HK-2 (cell line): ENCODE measurements around the gene IMMP2L.

ENCODE experiments used
- DNase-seq: peaks from one replicate; pipeline ENCODE4 v3.0.0-alpha.2; 2018; ENCODE audit not compliant: unreplicated experiment

IMMP2L gene

DNA sequence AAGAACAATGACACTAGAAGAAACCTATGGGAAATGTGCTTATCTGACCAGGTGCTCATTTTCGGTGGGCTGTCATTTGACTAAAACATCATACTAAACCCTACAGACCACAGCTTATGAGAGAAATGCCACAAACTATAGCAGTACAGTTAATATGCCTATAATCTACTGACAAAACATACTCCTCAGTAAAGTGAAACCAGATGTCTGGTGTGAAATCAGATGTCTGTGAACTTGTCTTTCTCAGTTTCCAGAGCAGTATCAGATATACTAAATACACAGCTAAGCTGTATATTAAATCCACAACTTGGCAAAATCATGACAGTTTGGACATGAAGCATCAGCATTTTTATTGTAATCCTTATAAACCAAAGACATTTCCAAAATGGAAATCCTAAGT, 3.3 kb downstream of the IMMP2L start:
- no peak for DNase-seq

DNA sequence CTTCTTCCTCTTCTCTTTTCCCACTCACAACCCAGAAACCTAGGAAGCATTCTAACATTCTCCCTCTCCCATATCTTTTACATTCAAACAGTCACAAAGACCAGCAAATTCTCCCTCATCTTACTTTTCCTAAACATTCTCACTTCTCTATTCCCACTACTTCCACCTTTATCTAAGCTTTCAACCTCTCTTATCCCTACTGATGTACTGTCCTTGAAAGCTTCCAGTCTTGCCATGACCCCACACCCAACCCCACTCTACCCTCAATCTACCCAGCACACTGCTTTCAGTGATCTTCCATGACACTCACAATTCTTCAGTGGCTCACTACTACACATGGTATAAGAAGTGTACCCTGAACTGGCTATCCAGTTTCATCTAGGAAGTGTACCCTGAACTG, 5.3 kb downstream of the IMMP2L start:
- no peak for DNase-seq

DNA sequence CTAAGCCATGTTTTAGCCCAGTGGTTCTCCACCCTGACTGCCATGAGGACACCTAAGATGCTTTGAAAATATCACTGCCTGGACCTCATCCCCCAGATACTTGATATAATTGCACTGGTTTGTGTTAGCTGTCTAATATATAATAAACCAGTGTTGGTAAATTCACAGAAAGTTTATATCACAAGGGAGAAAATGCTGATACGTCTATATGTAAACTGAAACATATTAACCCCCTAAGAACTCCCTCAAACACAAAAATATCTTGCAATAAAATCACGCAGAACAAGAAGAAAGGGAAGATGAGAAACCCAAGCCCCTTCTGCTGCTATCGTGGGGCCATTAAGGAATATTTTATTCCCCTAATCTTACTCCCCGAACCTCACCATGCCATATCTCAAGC, 8.2 kb downstream of the IMMP2L start:
- DNase-seq: no peak

DNA sequence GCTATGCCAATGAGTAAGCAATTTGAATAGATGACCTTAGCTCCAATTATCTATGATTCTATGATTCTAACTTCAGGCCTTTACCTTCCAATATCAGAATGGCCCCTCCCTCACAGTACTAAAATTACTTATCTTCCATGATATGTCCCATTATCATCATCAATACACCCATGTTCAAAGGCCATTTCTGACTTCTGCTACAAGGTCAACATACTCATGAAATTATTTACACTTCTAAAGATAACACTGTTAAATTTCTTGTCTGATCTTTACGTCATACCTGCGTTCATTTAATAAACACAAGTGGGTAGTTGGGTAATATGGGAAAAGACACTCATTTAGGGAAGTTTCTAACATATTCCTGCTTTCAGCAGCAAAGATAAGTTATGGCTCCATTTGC, 21.2 kb downstream of the IMMP2L start:
- DNase-seq: no peak

DNA sequence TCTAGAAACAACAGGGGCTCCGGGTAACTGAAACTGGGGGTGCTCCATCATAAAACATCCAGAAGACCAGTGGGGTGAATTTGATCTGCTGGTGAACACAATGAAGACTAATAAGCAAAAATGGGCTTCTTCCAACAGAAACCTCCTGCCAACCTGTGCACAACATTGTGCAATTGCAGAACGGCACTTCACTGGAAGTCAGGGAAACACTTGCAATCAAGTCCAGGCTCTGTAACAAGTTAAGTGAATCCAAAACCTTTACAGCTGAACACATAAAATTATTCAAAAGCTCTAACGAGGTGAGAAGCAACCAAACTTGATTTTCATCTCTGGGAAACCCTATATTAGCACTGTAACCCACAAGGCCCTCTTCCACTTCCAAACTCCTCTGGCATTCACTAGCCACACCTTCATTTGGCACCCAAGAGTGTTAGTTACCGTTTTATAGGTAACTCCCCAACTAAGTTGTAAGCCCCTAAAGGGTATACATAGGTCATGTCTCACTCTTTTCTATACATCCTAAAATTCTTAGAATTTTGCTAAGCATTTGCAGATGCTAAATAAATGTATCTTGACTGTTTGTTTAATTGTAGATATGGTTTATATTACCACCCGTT, 22.0 kb downstream of the IMMP2L start:
- no peak for DNase-seq

DNA sequence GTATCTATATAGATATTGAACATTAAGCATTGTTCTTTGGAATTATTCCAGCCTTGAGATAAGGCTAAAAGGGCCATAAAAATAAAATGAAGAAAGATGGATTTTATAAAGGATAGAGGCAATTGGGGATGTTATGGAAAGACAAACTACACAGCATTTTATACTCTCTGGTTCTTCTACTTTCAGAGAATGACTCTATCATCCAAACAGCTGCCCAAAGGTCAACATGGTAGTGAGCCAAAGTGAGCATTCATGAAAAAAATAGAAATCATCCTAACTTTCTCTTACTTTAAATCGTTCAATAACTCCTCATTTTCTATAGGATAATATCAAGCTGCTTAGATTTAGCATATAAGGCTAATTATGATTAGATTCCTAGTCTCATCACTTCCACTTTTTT, 25.2 kb downstream of the IMMP2L start:
- no peak for DNase-seq

DNA sequence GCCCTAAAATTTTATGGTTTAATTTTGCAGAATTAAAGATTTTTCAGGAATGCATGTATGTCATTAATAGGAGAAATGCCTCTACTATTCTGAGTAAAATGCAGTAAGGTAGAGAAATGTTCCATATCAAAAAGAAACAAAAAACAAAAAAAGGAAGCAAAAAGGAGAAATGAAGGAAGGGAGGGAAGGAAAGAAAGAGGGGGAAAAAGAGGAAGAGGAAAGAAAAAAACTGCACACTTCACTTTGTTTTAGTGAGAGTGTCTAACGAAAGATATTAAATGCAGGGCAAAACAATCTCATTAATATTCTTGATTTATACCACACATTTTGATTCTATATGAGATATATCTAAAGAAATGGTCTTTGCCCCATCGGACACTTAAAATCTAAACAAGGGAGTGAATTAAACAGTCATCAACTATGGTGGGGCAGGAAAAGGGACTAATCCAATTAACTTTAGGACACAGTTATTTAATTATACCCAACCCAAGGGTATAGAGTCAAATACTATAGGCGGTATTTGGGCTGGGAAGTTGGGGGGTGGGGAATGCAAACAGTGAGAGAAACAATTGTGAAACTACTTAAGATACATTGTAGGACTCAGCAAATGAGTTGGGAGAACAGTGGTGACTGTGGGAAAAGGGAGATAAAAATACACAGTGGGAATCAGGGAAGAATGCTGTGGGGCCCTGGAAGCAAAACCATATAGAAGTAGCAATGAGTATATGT, 27.0 kb downstream of the IMMP2L start:
- DNase-seq: no peak

DNA sequence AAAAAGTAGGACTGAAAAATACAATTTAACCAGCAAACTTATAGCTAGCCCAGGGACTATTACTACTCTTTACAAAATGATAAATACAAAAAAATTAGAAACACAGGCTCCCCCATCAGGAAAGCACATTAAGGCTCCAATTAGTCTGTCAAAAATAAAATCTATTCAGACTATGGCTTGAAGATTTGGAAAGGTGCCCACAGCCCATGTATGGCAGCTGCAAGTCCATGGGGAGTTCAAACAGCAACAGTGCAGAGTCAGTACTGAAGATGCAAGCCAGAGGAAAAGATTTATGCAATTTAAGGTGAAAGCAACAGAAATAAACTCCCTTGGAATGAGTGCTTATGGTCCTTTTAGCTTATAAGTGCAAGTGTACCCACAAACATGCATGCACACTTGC, 29.7 kb downstream of the IMMP2L start:
- no peak for DNase-seq

DNA sequence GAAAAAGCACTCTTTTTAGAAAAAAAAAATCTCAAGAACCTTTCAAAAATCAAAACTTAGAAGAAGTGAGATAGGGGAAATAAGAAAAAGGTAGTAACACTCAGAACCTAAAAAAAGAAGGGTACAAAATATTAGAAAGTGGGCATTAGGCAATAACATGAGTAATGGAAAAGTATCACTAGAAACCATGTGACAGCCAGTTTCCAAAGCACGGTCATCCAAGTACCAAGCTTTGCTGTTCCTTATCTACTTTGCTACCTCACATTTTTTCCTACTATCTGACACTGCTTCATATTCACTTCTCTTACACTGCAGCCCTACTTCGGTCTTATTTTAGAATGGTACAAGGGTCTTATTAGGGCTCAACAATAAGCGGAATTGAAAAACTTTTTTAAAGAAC, 30.3 kb downstream of the IMMP2L start:
- DNase-seq: no peak

DNA sequence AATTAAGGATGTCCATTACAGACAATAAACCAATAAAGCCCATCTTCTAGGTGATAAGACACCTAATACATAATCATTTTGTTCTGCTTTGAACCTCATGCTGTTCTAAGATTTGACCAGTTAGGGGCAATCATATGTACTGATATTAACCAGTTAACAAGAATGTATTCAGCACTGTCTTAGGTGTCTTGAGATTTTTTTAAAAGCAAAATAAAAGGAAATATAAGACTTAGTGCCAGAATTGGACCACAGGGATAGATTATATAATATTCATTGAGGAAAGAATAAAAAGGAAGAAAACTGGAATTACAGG, 32.0 kb downstream of the IMMP2L start:
- DNase-seq: no peak

DNA sequence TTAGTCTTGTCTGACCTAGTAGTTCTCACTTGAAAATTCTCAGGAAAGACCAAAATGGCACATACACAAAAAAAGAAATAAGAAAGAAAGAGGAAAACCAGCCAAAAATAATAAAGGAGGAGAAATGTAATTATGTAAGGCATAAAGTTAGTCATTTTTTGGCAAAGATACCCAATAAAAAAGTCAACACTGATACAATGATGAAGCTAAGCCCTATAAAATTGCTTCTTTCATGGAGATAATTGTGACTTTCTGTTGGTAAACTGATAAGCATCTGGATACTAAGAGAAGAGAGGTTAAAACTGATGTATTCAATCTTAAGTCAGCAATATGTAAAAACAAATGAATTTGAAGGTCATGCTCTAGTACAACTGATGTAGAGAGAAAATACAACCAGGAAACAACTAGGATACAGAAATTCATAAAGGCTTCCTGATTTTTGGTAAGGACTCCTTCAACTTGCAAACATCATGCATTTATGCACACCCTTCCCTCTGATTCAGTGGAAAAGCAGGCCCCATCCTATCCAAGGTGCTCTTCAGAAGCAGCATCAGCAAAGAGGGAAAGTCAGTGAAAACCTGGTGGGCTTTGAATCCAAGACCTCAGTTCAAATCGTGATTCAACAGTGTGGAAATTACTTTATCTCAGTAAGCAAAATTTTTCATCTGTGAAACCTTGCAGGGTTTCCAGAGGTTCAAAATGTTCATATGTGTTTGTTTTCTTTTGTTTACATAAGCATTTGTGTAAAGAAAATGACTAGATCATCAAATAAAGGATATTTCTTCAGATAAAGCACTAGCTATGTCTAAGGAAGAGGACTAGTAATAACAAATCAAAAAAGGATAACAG, 32.6 kb downstream of the IMMP2L start:
- DNase-seq: no peak

DNA sequence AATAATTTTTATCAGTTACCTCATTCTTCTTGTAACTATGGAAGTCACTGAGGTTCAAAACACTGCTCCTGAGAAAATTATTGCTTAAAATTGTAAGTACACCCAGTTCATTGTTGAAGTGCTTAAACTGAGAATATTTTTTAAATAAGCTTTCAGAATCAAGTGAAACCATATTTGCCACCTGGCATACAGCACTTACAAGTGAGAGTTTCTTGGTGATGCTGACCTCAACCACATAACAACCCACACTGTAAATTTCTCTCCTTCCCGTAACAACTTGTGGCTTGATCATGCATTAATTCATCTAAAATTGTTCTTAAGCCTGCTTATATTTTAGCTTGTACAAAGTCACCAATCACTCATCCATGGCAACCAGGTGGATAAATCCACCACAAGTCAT, 34.0 kb downstream of the IMMP2L start:
- DNase-seq: no peak

DNA sequence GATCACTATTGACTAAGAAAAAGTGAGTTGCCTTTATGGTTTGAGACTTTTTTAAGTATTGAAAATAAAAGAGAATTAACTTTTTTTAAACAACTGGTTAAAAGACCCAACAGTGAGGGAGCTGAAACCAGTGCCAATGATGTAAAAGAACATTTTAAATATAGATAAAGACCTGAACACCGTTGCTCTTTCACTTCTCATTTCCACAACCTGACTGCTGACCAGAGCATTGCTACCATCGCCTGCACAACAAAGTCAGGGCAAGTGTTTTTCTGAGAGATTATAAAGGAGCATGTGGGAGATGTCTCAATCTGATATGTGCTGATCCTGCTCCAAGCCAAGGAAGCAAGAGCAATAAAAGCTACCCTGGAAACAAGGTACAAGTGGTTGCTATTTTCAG, 34.7 kb downstream of the IMMP2L start:
- DNase-seq: no peak

DNA sequence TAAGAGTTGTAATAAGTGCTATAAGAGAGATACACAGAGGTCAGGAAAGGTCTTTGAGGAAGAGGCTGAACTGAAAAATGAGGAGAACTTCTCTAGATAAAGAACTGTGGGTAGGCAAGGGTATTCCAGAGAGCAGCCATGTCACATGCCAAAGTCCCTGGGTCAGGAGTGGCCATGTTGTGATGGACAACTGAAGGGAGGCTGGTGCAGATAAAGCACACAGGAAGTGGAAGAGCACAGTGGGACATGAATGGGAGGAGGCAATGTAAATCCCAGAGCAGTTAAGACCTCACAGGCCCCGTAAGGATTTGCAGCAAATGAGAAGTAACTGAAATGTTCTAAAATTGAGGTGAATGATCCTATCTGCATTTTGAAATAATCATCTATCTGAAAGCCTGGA, 37.2 kb downstream of the IMMP2L start:
- no peak for DNase-seq

DNA sequence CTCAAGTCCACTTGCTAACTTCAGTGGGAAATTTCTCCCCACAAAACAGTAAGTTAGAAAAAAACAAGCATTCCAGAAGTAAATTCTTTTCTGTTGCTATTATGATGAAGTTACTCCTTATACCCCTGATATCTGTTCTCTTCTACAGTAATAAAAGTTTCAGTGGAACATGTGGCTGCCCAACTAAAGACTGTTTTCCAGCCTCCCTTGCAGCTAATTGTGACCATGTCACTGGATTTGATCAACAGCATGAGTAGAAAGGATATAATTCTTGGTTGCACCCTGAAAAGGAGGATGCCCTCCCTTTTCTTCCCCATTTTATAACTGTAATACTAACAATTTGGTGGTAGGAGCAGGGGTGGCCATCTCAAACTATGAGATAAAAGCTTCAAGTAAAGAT, 40.6 kb downstream of the IMMP2L start:
- no peak for DNase-seq

DNA sequence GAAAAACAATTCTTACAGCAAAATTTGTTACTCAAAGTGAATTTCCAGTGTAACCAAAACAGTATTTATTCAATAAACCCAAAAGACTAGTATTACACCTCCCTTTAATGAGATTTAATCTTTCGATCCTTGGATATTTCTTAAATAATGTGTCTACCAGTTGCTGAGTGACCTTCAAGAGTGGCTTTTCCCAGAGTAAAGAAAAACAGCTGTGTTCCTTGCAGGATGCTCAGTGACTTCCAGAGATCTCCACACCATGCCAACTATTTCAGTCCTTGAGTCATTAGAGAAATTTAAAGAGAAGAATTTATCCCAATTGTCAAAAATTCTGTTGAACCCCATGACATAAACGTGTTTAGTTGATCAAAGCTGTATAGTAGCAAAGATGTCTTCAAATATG, 44.0 kb downstream of the IMMP2L start:
- no peak for DNase-seq

DNA sequence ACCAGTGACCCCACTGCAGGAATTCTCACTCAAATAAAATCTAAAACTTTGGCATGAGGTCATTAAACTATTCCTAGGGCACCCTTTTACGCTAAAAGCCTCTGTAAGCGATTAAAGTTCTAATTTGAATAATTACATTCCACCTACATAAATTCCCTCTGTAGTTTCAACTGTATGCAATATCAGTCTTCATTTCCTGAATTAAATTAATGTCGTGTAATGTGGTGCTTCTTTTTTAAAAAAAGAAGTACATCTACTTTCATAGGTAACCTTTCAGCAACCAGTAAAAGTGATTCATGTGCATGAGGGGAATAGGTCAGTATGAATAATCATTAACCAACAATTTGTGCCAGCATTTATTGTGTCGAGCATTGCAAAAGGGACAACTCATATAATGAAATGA, 44.7 kb downstream of the IMMP2L start:
- DNase-seq: no peak

DNA sequence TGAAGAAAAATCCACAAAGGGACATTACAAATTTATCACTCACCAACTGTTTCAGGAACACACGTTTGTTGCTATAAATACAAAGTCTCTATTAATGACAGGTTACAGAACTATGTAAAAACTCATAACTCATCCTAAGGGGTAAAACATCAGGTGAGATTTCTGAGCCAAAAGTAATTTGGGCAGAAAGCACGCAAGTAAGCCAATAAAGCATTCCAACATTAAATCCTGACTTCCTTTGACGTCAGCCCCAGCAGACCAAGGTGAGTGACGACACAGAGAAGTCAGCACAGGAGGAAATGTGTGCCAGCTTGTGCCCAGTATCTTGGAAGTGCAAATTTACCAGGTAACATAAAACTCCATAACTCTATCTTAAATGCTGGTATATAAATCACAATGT, 45.7 kb downstream of the IMMP2L start:
- DNase-seq: no peak

DNA sequence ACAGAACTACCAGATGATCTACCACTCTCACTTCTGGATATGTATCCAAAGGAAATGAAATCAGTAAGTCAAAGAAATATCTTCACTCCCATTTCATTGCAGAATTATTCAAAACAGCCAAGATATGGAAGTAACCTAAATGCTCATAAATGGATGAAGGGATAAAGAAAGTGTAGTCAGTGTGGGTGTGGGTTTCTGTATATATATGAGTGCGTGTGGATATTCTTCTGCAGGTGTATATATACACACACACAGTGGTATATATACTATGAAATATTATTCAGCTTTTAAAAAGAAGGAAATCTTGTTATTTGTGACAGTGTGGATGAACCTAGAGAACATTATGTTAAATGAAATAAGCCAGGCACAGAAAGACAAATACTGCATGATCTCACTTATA, 48.7 kb downstream of the IMMP2L start:
- DNase-seq: no peak

DNA sequence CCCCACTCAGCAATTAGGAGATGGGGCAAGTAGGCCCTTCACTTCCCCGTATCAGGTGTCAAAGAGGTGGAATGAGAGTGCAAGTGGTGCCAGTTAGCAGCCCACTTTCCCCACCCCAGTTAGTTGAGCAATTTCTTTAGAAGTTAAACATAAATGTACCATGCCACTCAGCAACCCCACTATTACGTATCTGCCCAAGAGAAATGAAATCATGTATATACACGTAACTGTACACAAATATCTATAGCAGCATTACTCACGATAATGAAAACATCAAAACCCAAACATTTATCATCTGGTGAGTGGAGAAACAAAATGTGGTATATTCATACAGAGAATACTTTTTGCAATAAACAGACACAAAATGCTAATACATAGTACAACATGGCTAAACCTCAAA, 50.4 kb downstream of the IMMP2L start:
- DNase-seq: no peak

DNA sequence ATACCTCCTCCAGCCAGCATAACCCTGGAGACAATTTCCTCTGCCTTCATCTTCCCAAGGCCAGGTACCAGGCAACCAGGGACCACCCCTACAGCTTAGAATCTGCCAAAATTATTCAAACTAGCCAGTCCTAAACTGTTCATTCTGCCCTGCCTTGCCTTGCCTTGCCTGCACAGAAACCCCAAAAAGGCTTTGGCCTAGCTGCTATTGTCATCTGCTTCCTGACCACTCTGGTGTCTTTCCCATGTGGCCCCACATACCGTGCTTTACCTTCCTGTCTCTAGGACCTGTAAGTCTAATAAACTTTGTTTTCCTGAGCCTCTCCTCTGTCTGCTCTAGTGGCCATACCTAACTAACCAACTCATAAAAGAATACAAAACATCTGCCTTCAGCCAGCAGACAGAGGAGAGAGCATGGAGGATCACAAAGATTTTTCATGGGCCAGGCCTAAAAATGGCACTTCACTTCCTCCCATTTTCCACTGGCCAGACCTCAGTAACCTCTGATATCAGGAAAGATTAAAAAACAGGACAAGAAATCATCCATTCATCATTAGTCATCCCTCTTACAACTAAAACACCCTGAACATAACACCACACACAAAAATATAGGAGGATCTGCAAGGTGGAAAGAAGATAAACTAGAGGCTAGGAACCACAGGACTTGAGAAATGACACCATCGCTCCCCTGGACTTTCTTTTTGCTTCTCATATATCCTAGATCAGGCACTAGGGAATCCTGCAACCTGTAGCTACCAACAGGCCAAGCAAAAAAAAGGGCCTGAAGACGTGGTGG, 51.5 kb downstream of the IMMP2L start:
- DNase-seq: no peak

DNA sequence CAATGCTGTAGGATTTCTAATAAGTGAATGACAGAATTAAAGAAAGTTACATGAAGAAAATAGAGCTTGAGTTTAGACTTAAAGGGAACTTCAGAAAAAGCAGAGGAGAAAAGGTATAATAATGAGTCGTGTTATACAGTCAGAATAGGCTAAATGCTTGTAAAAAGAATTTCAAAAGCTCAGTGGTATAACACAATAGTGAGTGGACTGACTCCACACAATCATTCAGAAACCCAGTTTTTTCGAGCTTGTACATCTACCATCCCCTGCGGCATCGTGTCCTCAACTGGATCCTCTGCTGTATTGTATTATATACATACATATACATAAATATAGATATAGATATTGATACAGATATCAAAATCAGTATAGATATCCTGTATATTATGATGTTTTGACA, 52.2 kb downstream of the IMMP2L start:
- DNase-seq: no peak
